Caco-2 (cell line): ENCODE measurements around the gene C3orf22. TPM values are rescaled to one million over a fixed set of nuclear protein-coding genes. Genes with fewer than 3 reads are reported as not detected.

ENCODE experiments used
- BruUV-seq: library from RNA; stranded (reverse); fragments of 400-500 nt; replicated peaks from 2 replicates; lab custom pipeline; 2021; lab: Mats Ljungman, UMichigan
- CTCF ChIA-PET: fragments of 300-600 bp; sonication (Branson Sonifier 250); formaldehyde crosslinking; loops from one replicate; lab custom pipeline; 2022; ENCODE audit warnings: antibody characterized with exemption; lab: Charles Lee
- POLR2A ChIA-PET: fragments of 300-600 bp; sonication (Branson Sonifier 250); formaldehyde crosslinking; loops from one replicate; lab custom pipeline; 2022; ENCODE audit warnings: antibody characterized with exemption; lab: Charles Lee
- DNase-seq, 2 experiments: peaks; one replicate each; pipeline versions ENCODE4 v3.0.0 to v3.0.0-alpha.2; 2020 to 2022
- H3K27me3 ChIP-seq: replicated peaks from 2 replicates; pipeline ENCODE4 v1.6.0; 2011; ENCODE audit warnings: low read length; ENCODE audit not compliant: control insufficient read depth, insufficient read depth
- H3K36me3 ChIP-seq: 2 replicates; pipeline ENCODE4 v1.5.1; 2011; ENCODE audit warnings: low read length; ENCODE audit not compliant: control insufficient read depth, insufficient read depth
- H3K4me1 ChIP-seq: fragments of 250-450 bp; sonication (Bioruptor Pico); 2 replicates; pipeline ENCODE4 v1.5.1; 2020; ENCODE audit warnings: mild to moderate bottlenecking
- H3K4me3 ChIP-seq: 2 replicates; pipeline ENCODE4 v1.5.1; 2011; ENCODE audit warnings: low read depth, mild to moderate bottlenecking, control low read depth, low read length
- H3K9me3 ChIP-seq: fragments of 250-450 bp; sonication (Bioruptor Pico); 2 replicates; pipeline ENCODE4 v1.5.1; 2020; ENCODE audit warnings: mild to moderate bottlenecking, moderate library complexity
- H3K27ac Mint-ChIP-seq: one replicate; pipeline ENCODE4 v1.8.0; 2022; ENCODE audit warnings: mixed read lengths; ENCODE audit not compliant: unreplicated experiment
- H3K27me3 Mint-ChIP-seq: one replicate; pipeline ENCODE4 v1.8.0; 2022; ENCODE audit warnings: mixed read lengths; ENCODE audit not compliant: insufficient read depth, unreplicated experiment
- H3K36me3 Mint-ChIP-seq: one replicate; pipeline ENCODE4 v1.8.0; 2022; ENCODE audit warnings: mild to moderate bottlenecking, mixed read lengths; ENCODE audit not compliant: insufficient read depth, unreplicated experiment
- H3K4me1 Mint-ChIP-seq: one replicate; pipeline ENCODE4 v1.8.0; 2022; ENCODE audit warnings: low read depth, mixed read lengths; ENCODE audit not compliant: unreplicated experiment
- H3K4me3 Mint-ChIP-seq: one replicate; pipeline ENCODE4 v1.8.0; 2022; ENCODE audit warnings: mild to moderate bottlenecking, moderate library complexity, mixed read lengths; ENCODE audit not compliant: unreplicated experiment
- H3K9me3 Mint-ChIP-seq: one replicate; pipeline ENCODE4 v1.8.0; 2022; ENCODE audit warnings: mixed read lengths; ENCODE audit not compliant: unreplicated experiment
- CTCF ChIP-seq, 2 experiments: fragments of 200-600 bp in 1 of 2; IDR thresholded peaks; 1 replicate in 1 of 2; 2 replicates in 1 of 2; pipeline versions ENCODE4 v1.5.1 to v1.8.0; 2011 to 2022; ENCODE audit warnings: antibody characterized with exemption in 1 of 2, control low read depth in 1 of 2, inconsistent platforms in 1 of 2, low read depth in 1 of 2, low read length in 1 of 2, mild to moderate bottlenecking in 1 of 2, moderate library complexity in 1 of 2; ENCODE audit not compliant: insufficient read depth in 1 of 2, severe bottlenecking in 1 of 2, unreplicated experiment in 1 of 2
- intact Hi-C: fragments of 100-400 bp; cut with micrococcal nuclease; formaldehyde crosslinking; loops from one replicate; pipeline ENCODE4 v1.10.0; 2022; ENCODE audit not compliant: unreplicated experiment
- total RNA-seq: library from RNA; stranded (reverse); gene quantifications from 2 replicates; pipeline ENCODE4 v1.2.3, GENCODE V29; 2022

Gene C3orf22
- total RNA-seq, 1 experiment from 2014 or later = not detected

DNA sequence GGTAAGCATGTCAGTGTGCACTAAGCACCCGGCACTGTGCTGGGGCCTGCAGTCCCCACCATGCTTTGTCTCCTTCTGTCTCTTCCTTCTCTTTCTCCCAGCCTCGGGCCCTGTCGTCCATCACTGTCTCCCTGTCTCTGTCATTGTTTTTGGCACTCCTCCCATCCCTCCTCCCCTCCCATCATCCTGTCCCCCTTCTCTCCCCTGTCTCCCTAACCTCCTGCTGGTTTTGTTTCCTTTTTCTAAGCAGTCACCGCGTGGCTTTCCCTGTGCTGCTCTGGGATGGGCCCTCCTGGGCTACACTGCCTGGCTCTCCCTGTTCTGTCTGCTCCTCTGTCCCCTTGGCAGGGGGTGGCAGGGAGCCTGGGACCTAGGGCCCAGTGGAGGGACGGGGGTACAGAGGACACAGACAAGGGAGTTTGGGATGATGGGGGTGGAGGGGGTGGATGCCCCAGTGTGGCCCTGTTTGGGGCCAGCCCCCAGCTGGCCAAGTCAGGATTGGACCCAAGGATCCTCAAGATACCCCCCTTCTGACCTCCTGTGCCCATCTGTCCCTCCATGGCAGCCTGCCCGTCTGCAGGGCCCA is 29.1 kb downstream of the C3orf22 start:
- Mint-ChIP-seq H3K27ac (peak overlapping the region; percentile 57), H3K27me3 (no peaks in the 10 kb centered on the region), H3K9me3 (no peaks in the 10 kb centered on the region), H3K4me1 (peaks cover 24% of the 10 kb centered on the region), H3K4me3 (peak overlapping the region; percentile 22), H3K36me3 (no peaks in the 10 kb centered on the region)
- Histone ChIP-seq H3K27me3 (no peaks in the 10 kb centered on the region), H3K4me1 (peaks cover 33% of the 10 kb centered on the region), H3K9me3 (no peaks in the 10 kb centered on the region), H3K36me3 (peaks cover 4% of the 10 kb centered on the region), H3K4me3 (no peak overlapping the region)
- ChIA-PET CTCF (interaction anchor here (0.7 to 1.3 kb wide), 2 partner anchors 10 to 55 kb away, joined by 4 to 13 read pairs; no protein-coding TSS in a partner anchor), POLR2A (no interaction called here)
- no TSS peak for BruUV-seq
- intact Hi-C loops = loop anchor here (2.0 to 10.0 kb wide), 2 partner anchors 17 to 125 kb away; partner anchors contain the start of gene TXNRD3
- no peak for DNase-seq
- no peak for TF ChIP-seq CTCF (IDR thresholded peaks at IDR 0.05; ENCODE audit: insufficient read depth in 1 of 2, low read depth in 1 of 2, low read length in 1 of 2, severe bottlenecking in 1 of 2, unreplicated experiment in 1 of 2)

GRCh38 chr3:126528800-126529541 is 29.8 kb downstream of the C3orf22 start:
- ChIA-PET POLR2A (interaction anchor here (1.0 kb wide), 2 partner anchors 10 to 54 kb away, joined by 3 to 4 read pairs; no protein-coding TSS in a partner anchor), CTCF (interaction anchor here (0.6 to 1.3 kb wide), 4 partner anchors 10 to 1009 kb away, joined by 3 to 13 read pairs (median 3); partner anchors contain the start of gene SNX4)
- intact Hi-C loops = loop anchor here (2.0 to 10.0 kb wide), 2 partner anchors 18 to 126 kb away; partner anchors contain the start of gene TXNRD3
- H3K27ac Mint-ChIP-seq = peak overlapping the region; percentile 57
- no peaks in the 10 kb centered on the region for H3K9me3 Mint-ChIP-seq
- Histone ChIP-seq H3K36me3 (peaks cover 4% of the 10 kb centered on the region), H3K4me3 (no peak overlapping the region), H3K9me3 (no peaks in the 10 kb centered on the region), H3K27me3 (no peaks in the 10 kb centered on the region), H3K4me1 (peaks cover 35% of the 10 kb centered on the region)
- H3K36me3 Mint-ChIP-seq = no peaks in the 10 kb centered on the region
- peak overlapping the region; percentile 44 for H3K4me3 Mint-ChIP-seq
- peak; percentile 34 to 86 for TF ChIP-seq CTCF (IDR thresholded peaks at IDR 0.05; ENCODE audit: insufficient read depth in 1 of 2, low read depth in 1 of 2, low read length in 1 of 2, severe bottlenecking in 1 of 2, unreplicated experiment in 1 of 2)
- DNase-seq = peak; percentile 93 to 94
- H3K4me1 Mint-ChIP-seq = peaks cover 24% of the 10 kb centered on the region
- no peaks in the 10 kb centered on the region for H3K27me3 Mint-ChIP-seq
- no TSS peak for BruUV-seq

DNA sequence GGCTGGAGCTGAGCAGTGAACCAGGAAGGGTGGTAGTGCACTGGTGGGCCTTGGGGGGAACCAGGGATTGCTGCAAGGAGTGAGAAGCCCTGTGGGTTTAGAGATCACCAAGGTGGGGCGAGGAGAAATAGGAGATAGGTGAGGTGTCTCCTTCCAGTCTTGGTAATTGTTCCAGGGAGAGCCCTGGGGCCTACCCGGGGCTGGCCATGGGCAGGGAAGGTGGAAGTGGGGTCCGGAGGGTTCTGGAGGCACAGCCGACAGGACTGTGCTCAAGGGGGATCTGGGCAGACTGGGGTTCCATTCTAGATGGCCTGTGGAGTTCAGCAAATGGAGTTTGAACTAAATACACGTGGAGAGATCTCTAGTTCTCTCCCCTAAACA is 30.3 kb downstream of the C3orf22 start:
- no TSS peak for BruUV-seq
- Mint-ChIP-seq H3K4me3 (no peak overlapping the region), H3K27ac (peak overlapping the region; percentile 57), H3K9me3 (no peaks in the 10 kb centered on the region), H3K4me1 (peaks cover 24% of the 10 kb centered on the region), H3K36me3 (no peaks in the 10 kb centered on the region), H3K27me3 (no peaks in the 10 kb centered on the region)
- Histone ChIP-seq H3K9me3 (no peaks in the 10 kb centered on the region), H3K4me3 (no peak overlapping the region), H3K36me3 (peaks cover 4% of the 10 kb centered on the region), H3K27me3 (no peaks in the 10 kb centered on the region), H3K4me1 (peaks cover 39% of the 10 kb centered on the region)
- no peak for DNase-seq
- CTCF ChIA-PET = interaction anchor here (1.0 to 1.3 kb wide), 2 partner anchors 9 to 1008 kb away, joined by 3 to 13 read pairs; partner anchors contain the start of gene SNX4
- POLR2A ChIA-PET = interaction anchor here (1.0 kb wide), 2 partner anchors 9 to 54 kb away, joined by 3 to 4 read pairs; no protein-coding TSS in a partner anchor
- no peak for TF ChIP-seq CTCF (IDR thresholded peaks at IDR 0.05; ENCODE audit: insufficient read depth in 1 of 2, low read depth in 1 of 2, low read length in 1 of 2, severe bottlenecking in 1 of 2, unreplicated experiment in 1 of 2)
- intact Hi-C loops = loop anchor here (2.0 to 10.0 kb wide), 2 partner anchors 18 to 126 kb away; partner anchors contain the start of gene TXNRD3
